IPS-20b (cell line): ENCODE data around the gene RBPJL.
A peak's percentile ranks its signal among the peaks of the same experiment; 100 is the strongest.

ENCODE experiments used
- H3K27ac ChIP-seq: one replicate; pipeline ENCODE4 v1.5.1; 2013; ENCODE audit warnings: low read length
- H3K27me3 ChIP-seq: 2 replicates; pipeline ENCODE4 v1.6.1; 2013; ENCODE audit warnings: mild to moderate bottlenecking, low read length, inconsistent platforms; ENCODE audit not compliant: insufficient read depth
- H3K36me3 ChIP-seq: 2 replicates; pipeline ENCODE4 v1.6.1; 2013; ENCODE audit warnings: low read depth, mild to moderate bottlenecking, inconsistent platforms, low read length, moderate library complexity; ENCODE audit not compliant: insufficient read depth
- H3K4me1 ChIP-seq: 2 replicates; pipeline ENCODE4 v1.6.1; 2013; ENCODE audit warnings: mild to moderate bottlenecking, control low read depth, inconsistent platforms, low read length, moderate library complexity; ENCODE audit not compliant: insufficient read depth
- H3K4me3 ChIP-seq: 2 replicates; pipeline ENCODE4 v1.5.1; 2013; ENCODE audit warnings: mild to moderate bottlenecking, low read length, inconsistent platforms
- H3K9ac ChIP-seq: 2 replicates; pipeline ENCODE4 v1.6.1; 2013; ENCODE audit warnings: low read depth, mild to moderate bottlenecking, inconsistent platforms, low read length, moderate library complexity
- H3K9me3 ChIP-seq: 2 replicates; pipeline ENCODE4 v1.6.1; 2013; ENCODE audit warnings: mild to moderate bottlenecking, low read depth, low read length, inconsistent platforms; ENCODE audit not compliant: insufficient read depth

Gene RBPJL, protein sequence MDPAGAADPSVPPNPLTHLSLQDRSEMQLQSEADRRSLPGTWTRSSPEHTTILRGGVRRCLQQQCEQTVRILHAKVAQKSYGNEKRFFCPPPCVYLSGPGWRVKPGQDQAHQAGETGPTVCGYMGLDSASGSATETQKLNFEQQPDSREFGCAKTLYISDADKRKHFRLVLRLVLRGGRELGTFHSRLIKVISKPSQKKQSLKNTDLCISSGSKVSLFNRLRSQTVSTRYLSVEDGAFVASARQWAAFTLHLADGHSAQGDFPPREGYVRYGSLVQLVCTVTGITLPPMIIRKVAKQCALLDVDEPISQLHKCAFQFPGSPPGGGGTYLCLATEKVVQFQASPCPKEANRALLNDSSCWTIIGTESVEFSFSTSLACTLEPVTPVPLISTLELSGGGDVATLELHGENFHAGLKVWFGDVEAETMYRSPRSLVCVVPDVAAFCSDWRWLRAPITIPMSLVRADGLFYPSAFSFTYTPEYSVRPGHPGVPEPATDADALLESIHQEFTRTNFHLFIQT

DNA sequence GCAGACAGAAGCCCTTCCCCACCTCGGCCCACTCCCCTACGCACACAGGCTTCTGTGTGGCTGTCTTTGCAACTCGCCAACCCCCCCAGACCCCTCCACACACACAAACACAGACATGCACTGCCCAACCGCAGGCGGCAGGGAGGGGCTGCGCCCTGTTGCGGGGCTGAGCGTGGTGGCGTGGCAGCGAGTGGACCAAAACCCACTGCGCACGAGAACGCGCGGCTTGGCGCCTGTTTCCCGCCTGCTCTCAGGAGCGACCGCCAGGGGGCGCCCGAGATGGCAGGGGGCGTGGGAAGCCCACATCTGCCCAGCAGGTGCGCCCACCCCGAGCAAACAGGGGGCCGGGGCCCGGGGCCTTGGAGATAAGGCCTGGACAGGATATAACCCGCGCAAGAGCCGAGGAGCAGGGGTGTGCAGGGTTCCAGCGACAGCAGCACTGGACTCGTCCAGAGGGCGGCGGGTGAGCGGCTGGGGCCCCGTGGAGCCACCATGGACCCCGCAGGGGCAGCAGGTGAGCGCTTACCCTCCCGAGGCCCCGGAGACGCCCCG, at the start of gene RBPJL:
RBPJL (plus strand) TSS at position 410 of the 552 bp plus-strand sequence; CDS start at position 493, 83 bp downstream.
- H3K4me3 ChIP-seq, result peak within 1 kb of the TSS; percentile 44; the same call in 1 of the 2 replicates
- H3K36me3 ChIP-seq, result no peaks in the 10 kb centered on the region
- peaks cover 4% of the 10 kb centered on the region; the same call in 1 of the 2 replicates for H3K4me1 ChIP-seq
- no peak within 1 kb of the TSS for H3K27ac ChIP-seq
- peaks cover 31% of the 10 kb centered on the region for H3K27me3 ChIP-seq
- no peak within 1 kb of the TSS for H3K9ac ChIP-seq
- no peaks in the 10 kb centered on the region for H3K9me3 ChIP-seq

DNA sequence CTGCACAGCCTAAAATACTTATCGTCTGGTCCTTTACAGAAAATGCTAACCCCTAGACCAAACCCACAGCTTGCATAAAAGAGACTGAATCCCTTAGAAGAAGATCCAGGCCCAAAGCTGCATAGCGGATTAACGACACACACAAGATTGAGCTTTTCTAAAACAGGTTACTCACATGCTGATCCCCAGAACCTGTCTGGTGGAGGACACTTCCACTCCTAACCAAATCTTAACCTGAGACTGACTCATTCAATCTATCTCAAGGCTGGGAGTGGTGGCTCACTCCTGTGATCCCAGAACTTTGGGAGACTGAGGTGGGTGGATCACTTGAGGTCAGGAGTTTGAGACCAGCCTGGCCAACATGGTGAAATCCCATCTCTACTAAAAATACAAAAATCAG, 49.5 kb upstream of the RBPJL start:
- H3K9me3 ChIP-seq, result no peaks in the 10 kb centered on the region
- no peak overlapping the region for H3K9ac ChIP-seq
- H3K4me1 ChIP-seq, result peaks cover 6% of the 10 kb centered on the region; the same call in 1 of the 2 replicates
- H3K27me3 ChIP-seq, result no peaks in the 10 kb centered on the region
- no peak overlapping the region for H3K27ac ChIP-seq
- H3K36me3 ChIP-seq, result no peaks in the 10 kb centered on the region
- no peak overlapping the region for H3K4me3 ChIP-seq

DNA sequence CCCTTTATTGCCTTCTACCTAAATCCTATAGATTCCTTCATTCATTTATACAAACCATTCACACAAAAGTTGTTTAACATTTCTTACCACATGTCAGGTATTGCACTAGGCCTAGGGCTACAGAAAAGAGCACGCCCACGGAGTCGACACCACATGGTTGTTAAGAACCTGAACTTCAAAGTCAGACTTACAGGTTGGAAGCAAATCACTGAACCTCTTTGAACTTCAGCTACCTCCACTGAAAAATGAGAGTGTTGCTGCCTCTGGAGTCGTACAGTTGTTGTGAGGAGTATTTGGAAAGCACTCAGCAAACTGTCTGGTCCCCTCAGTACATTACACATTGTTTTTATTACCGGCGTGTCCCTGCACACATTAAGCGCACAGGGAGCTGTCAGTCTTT, 48.9 kb upstream of the RBPJL start:
- peaks cover 6% of the 10 kb centered on the region; the same call in 1 of the 2 replicates for H3K4me1 ChIP-seq
- H3K9ac ChIP-seq, result no peak overlapping the region
- H3K9me3 ChIP-seq, result no peaks in the 10 kb centered on the region
- no peaks in the 10 kb centered on the region for H3K27me3 ChIP-seq
- no peaks in the 10 kb centered on the region for H3K36me3 ChIP-seq
- no peak overlapping the region for H3K27ac ChIP-seq
- no peak overlapping the region for H3K4me3 ChIP-seq

DNA sequence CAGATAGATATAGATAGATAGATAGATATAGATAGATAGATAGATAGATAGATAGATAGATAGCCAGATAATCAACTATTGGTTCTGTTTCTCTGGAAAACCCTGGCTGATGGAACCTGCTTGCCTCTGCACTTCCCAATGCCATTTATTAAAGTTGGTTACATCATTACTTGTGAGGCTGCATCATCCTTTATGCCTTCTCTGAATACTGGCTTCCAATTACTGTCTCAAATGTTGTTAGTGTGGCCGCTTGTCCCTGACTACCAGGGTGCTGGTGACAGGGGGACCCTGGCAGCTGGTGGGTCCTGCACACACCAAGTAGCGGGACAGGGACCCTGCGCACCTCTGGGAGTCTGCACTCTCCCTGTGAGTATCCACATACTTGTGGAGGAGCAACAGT, 48.4 kb upstream of the RBPJL start:
- Histone ChIP-seq H3K27ac (no peak overlapping the region), H3K9ac (no peak overlapping the region), H3K36me3 (no peaks in the 10 kb centered on the region), H3K4me3 (no peak overlapping the region), H3K9me3 (no peaks in the 10 kb centered on the region), H3K4me1 (peaks cover 6% of the 10 kb centered on the region; the same call in 1 of the 2 replicates), H3K27me3 (no peaks in the 10 kb centered on the region)

DNA sequence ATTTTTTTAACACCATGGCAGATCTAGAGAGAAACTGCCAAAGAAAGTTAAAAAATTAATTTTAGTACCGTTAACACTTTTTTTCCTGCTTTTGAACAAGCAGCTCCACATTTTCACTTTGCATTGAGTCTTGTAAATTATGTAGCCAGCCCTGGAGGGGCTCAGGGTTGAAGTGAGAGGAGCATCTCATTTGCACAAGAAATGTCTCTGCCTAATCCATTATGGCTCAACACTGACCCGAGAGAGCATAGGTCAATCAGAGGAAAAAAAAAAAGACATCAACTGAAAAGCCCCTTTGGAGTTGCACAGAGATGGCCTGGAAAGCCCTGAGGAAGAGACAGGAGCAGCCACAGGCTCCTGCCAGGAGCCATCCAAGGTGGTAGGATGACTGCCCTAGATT, 48.0 kb upstream of the RBPJL start:
- H3K4me1 ChIP-seq, result peaks cover 6% of the 10 kb centered on the region; the same call in 1 of the 2 replicates
- no peaks in the 10 kb centered on the region for H3K36me3 ChIP-seq
- no peak overlapping the region for H3K9ac ChIP-seq
- no peaks in the 10 kb centered on the region for H3K9me3 ChIP-seq
- no peak overlapping the region for H3K27ac ChIP-seq
- H3K27me3 ChIP-seq, result no peaks in the 10 kb centered on the region
- no peak overlapping the region for H3K4me3 ChIP-seq

DNA sequence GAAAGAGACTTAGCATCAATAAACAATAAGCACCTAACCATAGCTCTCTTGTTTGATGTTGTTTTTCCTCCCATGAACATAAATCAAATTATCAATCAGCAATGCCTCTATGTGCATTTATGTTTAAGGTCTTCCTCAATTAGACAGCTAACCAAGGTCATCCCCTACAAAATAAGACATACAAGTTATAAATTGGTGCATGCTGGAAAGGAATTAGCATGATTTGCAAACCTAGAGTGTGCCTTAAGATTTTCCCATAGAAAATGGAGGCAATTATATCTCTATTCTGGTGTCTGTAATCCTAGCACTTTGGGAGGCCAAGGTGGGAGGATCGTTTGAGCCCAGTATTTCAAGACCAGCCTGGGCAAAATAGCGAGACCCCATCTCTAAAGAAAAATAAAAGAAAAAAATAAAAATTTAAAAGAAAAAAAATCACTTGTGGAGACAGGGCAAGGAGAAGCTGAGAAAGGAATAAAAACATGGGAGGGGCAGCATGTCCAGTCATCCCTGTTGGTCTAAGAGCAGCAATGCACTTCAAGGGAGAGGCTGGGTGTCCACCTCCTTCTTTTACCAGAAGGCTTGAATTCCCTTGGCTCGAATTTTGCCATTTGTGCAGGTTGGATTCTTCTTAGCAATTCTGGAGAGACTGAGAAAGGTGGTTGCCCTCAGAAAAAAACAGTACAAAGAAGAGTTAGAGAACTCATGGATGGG, 42.9 kb upstream of the RBPJL start:
- H3K27me3 ChIP-seq, result no peaks in the 10 kb centered on the region
- no peak overlapping the region for H3K4me3 ChIP-seq
- no peak overlapping the region for H3K27ac ChIP-seq
- H3K4me1 ChIP-seq, result peaks cover 3% of the 10 kb centered on the region; the same call in 1 of the 2 replicates
- H3K9ac ChIP-seq, result no peak overlapping the region
- H3K9me3 ChIP-seq, result no peaks in the 10 kb centered on the region
- H3K36me3 ChIP-seq, result no peaks in the 10 kb centered on the region

DNA sequence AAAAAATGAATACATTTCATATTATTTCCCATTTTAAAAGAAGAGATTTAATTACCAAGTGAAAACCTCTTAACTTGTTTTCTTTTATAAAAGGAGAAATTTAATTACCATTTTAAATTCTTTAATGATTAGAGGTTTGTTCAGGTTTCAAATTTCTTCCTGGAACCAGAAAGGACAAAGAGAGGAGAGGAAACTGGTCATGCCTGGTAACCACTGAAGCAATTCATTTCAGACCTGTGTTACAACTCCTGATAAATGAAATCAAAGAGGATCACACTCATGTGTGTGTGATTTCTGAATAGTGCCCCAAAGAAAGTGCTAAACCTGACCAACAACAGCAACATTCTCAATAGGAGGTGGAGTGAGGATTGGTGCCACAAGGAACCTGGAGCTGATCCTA, 39.7 kb upstream of the RBPJL start:
- no peaks in the 10 kb centered on the region for H3K36me3 ChIP-seq
- no peak overlapping the region for H3K27ac ChIP-seq
- 0 out of 2 replicates have a peak, but pooled peaks cover 5% of the 10 kb centered on the region for H3K4me1 ChIP-seq
- H3K9me3 ChIP-seq, result no peaks in the 10 kb centered on the region
- H3K27me3 ChIP-seq, result no peaks in the 10 kb centered on the region
- no peak overlapping the region for H3K9ac ChIP-seq
- H3K4me3 ChIP-seq, result no peak overlapping the region

DNA sequence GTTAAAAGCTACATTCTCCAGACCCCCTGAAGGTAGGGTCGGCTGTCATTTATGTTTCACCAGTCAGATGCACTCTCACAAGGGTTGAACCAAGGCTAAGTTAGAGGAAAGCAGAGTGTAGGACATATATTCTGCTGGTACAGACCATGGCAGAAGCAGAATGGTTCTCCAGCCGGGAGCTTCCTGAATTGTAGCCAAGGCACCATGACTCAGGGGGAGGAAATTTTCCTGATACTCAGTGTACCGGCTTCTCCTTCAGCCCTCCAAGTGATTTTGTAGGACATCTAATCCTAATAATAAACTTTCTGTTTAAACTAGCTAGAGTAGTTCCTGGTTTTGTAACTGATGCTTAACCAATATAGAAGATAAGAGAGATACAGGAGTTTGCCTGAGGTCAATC, 38.1 kb upstream of the RBPJL start:
- H3K27me3 ChIP-seq, result no peaks in the 10 kb centered on the region
- peaks cover 7% of the 10 kb centered on the region; the same call in 1 of the 2 replicates for H3K4me1 ChIP-seq
- no peak overlapping the region for H3K4me3 ChIP-seq
- H3K36me3 ChIP-seq, result no peaks in the 10 kb centered on the region
- no peak overlapping the region for H3K9ac ChIP-seq
- no peaks in the 10 kb centered on the region for H3K9me3 ChIP-seq
- no peak overlapping the region for H3K27ac ChIP-seq

DNA sequence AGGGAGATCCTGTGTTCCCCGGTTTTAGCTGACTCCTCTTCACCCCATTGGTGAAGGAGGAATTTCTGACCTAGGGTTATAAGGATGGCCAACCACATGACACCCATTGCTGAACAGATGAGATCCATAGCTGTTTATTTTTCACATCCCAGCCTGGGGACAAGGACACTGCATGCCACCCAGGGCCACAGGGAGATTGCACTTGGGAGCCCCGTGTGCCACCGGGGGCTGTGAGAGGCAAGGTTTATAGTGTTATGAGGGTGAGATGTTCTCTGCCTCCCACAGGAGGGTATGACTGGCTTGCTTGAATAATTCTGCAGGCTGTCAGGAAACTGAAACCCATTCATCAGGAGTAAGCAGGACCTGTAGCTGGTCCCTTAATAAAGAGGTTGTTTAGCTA, 37.6 kb upstream of the RBPJL start:
- no peaks in the 10 kb centered on the region for H3K27me3 ChIP-seq
- H3K4me3 ChIP-seq, result no peak overlapping the region
- no peak overlapping the region for H3K9ac ChIP-seq
- no peak overlapping the region for H3K27ac ChIP-seq
- H3K9me3 ChIP-seq, result no peaks in the 10 kb centered on the region
- H3K36me3 ChIP-seq, result no peaks in the 10 kb centered on the region
- H3K4me1 ChIP-seq, result peaks cover 7% of the 10 kb centered on the region; the same call in 1 of the 2 replicates

DNA sequence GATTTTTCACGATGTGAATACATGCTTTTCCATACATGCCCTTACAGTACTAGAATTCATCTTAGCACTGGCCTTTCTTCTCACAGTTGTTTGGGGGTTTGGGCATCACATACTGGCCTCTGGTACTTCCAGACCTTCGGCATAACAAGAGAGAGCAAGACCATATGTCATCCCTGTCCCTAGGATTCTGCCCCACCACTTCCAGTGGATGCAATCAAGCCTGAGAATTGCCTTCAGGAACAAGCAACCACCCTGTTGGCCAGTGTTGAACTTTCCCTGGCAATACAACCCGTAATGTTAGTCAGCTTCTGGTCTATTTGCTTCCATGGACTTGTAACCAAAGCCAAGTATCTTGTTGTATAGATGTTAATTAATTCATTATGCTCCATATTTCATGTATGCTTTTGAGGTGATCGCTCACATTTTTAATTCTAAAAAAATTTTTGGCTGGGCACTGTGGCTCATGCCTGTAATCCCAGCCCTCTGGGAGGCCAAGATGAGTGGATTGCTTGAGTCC, 36.8 kb upstream of the RBPJL start:
- H3K27me3 ChIP-seq, result no peaks in the 10 kb centered on the region
- H3K27ac ChIP-seq, result no peak overlapping the region
- peaks cover 7% of the 10 kb centered on the region; the same call in 1 of the 2 replicates for H3K4me1 ChIP-seq
- no peaks in the 10 kb centered on the region for H3K9me3 ChIP-seq
- no peak overlapping the region for H3K4me3 ChIP-seq
- no peak overlapping the region for H3K9ac ChIP-seq
- H3K36me3 ChIP-seq, result no peaks in the 10 kb centered on the region

DNA sequence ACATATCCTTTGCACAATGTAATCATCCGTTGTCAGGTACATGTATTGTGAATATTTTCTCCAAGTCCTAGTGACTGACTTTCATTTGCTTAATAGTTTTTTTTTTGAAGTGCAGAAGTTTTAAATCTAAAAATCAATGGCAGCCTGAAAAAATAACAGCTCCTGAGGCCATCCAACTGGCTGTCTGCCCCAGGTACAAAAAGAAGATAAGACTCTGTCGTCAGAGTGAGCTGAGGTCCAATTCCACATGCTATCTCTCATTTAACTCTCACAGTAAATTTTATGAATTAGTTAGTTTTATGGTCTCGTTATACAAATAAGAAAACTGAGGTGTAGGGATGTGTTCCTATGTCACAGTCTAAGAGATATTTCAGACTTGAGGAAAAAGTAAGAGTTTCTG, 31.3 kb upstream of the RBPJL start:
- Histone ChIP-seq H3K27me3 (no peaks in the 10 kb centered on the region), H3K4me3 (no peak overlapping the region), H3K4me1 (peaks cover 7% of the 10 kb centered on the region; the same call in 1 of the 2 replicates), H3K9me3 (no peaks in the 10 kb centered on the region), H3K27ac (no peak overlapping the region), H3K36me3 (no peaks in the 10 kb centered on the region), H3K9ac (no peak overlapping the region)
